Peyer's patch (tissue), 4 donors: ENCODE data around the gene BHLHE40. TPM values are rescaled to one million over a fixed set of nuclear protein-coding genes. Genes with fewer than 3 reads are reported as not detected.

Experiments
- DNase-seq, 3 donors: peaks; one replicate each; pipeline ENCODE4 v3.0.0-alpha.2; 2017 to 2019
- H3K27ac ChIP-seq, 4 donors: fragments of 200-600 bp; sonication (generic); one replicate each; pipeline ENCODE4 v1.5.1; 2016 to 2019
- H3K27me3 ChIP-seq, 2 donors: fragments of 200-600 bp; sonication (generic); one replicate each; pipeline ENCODE4 v1.5.1; 2019
- H3K36me3 ChIP-seq, 3 donors: fragments of 200-600 bp; sonication (generic); one replicate each; pipeline ENCODE4 v1.5.1; 2016 to 2019
- H3K4me1 ChIP-seq, 4 donors: fragments of 200-600 bp; sonication (generic); one replicate each; pipeline ENCODE4 v1.5.1; 2016 to 2019
- H3K4me3 ChIP-seq, 4 donors: fragments of 200-600 bp; sonication (generic); 1 replicate in 3 of 4; 2 replicates in 1 of 4; pipeline ENCODE4 v1.5.1; 2016 to 2019; ENCODE audit warnings: mild to moderate bottlenecking in 1 of 4
- H3K9me3 ChIP-seq, 4 donors: fragments of 200-600 bp; sonication (generic); one replicate each; pipeline ENCODE4 v1.5.1; 2016 to 2019; ENCODE audit warnings: mild to moderate bottlenecking in 1 of 4
- POLR2A ChIP-seq, 2 donors: fragments of 450-650 bp; IDR thresholded peaks; one replicate each; pipeline ENCODE4 v1.5.1; 2017; ENCODE audit warnings: antibody characterized with exemption in 2 of 2, mild to moderate bottlenecking in 2 of 2, moderate library complexity in 2 of 2
- total RNA-seq, 4 donors: library from RNA; depleted of rRNA; stranded (reverse); fragments of >200 nt; gene quantifications; one replicate each; pipeline ENCODE4 v1.1.0, GENCODE V29; 2016
- TF ChIP-seq, protein P1 (sequence below), 6 experiments: fragments of 450-650 bp in 4 of 6; fragments of 200-600 bp in 2 of 6; sonication (generic) in 1 of 6; IDR thresholded peaks; one replicate each; pipeline ENCODE4 v1.5.1; 2017 to 2019; ENCODE audit warnings: antibody characterized with exemption in 6 of 6, mild to moderate bottlenecking in 3 of 6, moderate library complexity in 1 of 6

BHLHE40 gene
- total RNA-seq, 4 donors from 2014 or later, result 20.3 to 78.4 (median 44.3) TPM

DNA sequence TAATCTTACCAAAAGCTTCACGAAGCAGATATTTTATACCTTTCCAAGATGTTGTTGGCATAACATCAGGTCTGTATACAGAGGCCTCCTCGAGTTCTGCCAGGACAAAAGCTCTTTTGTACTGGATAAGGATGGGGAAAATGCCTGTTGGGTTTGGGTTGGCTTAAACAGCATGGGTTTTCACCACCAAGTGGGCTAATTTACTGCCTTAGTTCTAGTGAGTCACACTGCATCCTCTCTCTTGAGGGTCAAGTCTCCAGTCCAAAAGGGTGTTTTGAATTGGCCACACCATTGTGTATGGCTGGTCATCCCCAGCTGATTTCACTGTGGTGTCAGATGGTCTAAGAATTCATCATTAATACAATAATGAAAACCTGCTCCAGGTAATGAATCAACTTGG is 26.1 kb upstream of the BHLHE40 start:
- DNase-seq, result no peak
- H3K9me3 ChIP-seq, result no peaks in the 10 kb centered on the region
- no peaks in the 10 kb centered on the region for H3K27me3 ChIP-seq
- H3K4me1 ChIP-seq, result no peaks in the 10 kb centered on the region
- TF ChIP-seq POLR2A (IDR thresholded peaks at IDR 0.05), result no peak
- TF ChIP-seq, protein P1, sequence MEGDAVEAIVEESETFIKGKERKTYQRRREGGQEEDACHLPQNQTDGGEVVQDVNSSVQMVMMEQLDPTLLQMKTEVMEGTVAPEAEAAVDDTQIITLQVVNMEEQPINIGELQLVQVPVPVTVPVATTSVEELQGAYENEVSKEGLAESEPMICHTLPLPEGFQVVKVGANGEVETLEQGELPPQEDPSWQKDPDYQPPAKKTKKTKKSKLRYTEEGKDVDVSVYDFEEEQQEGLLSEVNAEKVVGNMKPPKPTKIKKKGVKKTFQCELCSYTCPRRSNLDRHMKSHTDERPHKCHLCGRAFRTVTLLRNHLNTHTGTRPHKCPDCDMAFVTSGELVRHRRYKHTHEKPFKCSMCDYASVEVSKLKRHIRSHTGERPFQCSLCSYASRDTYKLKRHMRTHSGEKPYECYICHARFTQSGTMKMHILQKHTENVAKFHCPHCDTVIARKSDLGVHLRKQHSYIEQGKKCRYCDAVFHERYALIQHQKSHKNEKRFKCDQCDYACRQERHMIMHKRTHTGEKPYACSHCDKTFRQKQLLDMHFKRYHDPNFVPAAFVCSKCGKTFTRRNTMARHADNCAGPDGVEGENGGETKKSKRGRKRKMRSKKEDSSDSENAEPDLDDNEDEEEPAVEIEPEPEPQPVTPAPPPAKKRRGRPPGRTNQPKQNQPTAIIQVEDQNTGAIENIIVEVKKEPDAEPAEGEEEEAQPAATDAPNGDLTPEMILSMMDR (IDR thresholded peaks at IDR 0.05), result no peak
- no peaks in the 10 kb centered on the region for H3K36me3 ChIP-seq
- H3K27ac ChIP-seq, result no peak overlapping the region
- H3K4me3 ChIP-seq, result no peak overlapping the region

DNA sequence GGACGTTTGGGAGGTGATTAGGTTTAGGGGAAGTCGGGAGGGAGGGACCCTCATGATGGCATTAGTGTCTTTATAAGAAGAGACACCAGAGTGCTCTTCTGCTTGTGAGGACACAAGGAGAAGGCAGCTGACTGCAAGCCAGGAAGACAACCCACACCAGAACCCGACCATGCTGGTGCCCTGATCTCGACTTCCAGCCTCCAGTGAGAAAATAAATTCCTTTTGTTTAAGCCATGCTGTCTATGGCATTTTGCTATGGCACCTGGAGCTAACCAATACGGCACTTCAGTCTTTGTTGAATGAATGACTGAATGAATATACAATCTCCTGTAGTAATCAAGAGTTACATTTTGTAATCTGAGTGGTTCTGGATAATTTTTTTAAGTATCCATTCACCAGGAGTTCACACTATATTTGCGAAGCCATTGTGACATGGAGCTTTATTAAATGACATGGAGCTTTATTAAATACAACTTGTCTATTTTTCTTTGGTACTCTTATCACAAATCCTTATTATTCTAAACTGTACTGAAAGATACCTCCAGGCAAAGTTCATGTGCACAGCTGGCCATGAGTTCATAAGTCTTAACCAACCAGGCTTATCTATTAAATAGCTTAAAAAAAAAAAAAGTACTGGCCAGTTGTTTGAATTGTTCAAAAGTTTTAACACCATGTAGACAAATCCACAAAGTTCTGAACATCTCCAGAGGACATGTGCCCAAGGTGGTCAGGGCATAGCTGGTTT is 24.8 kb upstream of the BHLHE40 start:
- no peak for DNase-seq
- no peak overlapping the region for H3K27ac ChIP-seq
- no peaks in the 10 kb centered on the region for H3K36me3 ChIP-seq
- no peaks in the 10 kb centered on the region for H3K4me1 ChIP-seq
- H3K9me3 ChIP-seq, result no peaks in the 10 kb centered on the region
- no peaks in the 10 kb centered on the region for H3K27me3 ChIP-seq
- no peak overlapping the region for H3K4me3 ChIP-seq
- no peak for TF ChIP-seq POLR2A (IDR thresholded peaks at IDR 0.05)
- TF ChIP-seq, protein P1 (IDR thresholded peaks at IDR 0.05), result no peak

DNA sequence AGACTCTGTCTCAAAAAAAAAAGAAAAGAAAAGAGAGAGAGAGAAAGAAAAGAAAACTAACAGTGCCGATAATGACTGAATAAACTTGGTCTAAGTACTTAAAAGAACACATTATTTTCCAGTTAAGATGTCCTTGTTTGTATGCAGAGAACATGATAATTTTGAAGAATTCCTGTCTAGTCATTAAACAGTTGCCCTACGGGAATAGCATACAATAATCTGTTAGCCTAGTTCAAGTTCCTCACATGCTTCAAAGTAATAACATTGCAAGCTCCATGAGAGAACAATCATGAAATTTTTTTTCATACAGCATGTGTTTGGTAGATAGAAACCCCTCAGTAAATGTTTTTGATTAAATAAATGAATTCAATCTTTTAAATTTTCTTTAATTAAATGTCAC is 23.1 kb upstream of the BHLHE40 start:
- no peaks in the 10 kb centered on the region for H3K4me1 ChIP-seq
- H3K9me3 ChIP-seq, result no peaks in the 10 kb centered on the region
- TF ChIP-seq, protein P1 (IDR thresholded peaks at IDR 0.05), result no peak
- no peak for TF ChIP-seq POLR2A (IDR thresholded peaks at IDR 0.05)
- no peak overlapping the region for H3K27ac ChIP-seq
- no peaks in the 10 kb centered on the region for H3K36me3 ChIP-seq
- no peaks in the 10 kb centered on the region for H3K27me3 ChIP-seq
- H3K4me3 ChIP-seq, result no peak overlapping the region
- no peak for DNase-seq

DNA sequence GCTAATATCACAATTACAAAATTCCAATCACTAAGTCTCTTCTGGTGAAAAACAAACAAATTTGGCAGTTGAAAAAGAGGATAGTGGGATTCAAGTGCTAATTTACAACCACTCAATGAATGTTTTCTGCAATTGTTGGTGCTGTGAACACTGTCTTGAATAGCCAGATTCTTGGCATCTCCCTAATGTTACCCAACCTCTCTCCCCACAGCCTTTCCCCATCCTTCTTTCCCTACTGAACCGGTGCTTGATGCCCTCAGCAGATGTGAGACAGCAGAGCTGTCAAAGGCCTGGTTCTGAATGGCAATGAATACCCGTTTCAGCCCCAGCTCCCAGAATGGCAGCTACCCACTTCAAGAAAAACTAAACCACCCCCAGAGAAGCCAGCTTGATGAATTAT is 22.5 kb upstream of the BHLHE40 start:
- TF ChIP-seq POLR2A (IDR thresholded peaks at IDR 0.05), result no peak
- TF ChIP-seq, protein P1 (IDR thresholded peaks at IDR 0.05), result no peak
- Histone ChIP-seq H3K27ac (no peak overlapping the region), H3K4me3 (no peak overlapping the region), H3K4me1 (no peaks in the 10 kb centered on the region), H3K36me3 (no peaks in the 10 kb centered on the region), H3K27me3 (no peaks in the 10 kb centered on the region), H3K9me3 (no peaks in the 10 kb centered on the region)
- DNase-seq, result no peak

DNA sequence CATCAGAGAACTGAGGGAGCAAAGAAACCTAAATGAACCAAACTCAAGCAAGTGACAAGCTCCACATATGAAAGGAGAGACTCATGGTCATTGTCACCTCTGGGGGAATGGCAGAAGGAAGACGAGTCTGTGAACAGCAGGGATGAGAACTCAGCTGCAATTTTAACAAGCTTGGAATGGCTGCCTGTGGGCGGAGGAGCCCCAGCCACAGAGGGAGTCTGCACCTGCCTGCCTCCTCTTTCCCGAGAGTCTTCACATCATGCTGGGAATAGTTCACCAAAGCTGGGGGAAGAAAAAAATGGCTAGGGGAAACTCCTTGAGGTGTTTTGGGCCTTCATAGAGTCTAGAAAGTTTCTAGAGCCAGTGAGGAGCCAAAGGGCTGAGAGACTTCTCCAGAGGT is 21.3 kb upstream of the BHLHE40 start:
- Histone ChIP-seq H3K4me3 (no peak overlapping the region), H3K9me3 (no peaks in the 10 kb centered on the region), H3K27ac (no peak overlapping the region), H3K36me3 (no peaks in the 10 kb centered on the region), H3K4me1 (no peaks in the 10 kb centered on the region), H3K27me3 (no peaks in the 10 kb centered on the region)
- DNase-seq, result no peak
- TF ChIP-seq POLR2A (IDR thresholded peaks at IDR 0.05), result no peak
- TF ChIP-seq, protein P1 (IDR thresholded peaks at IDR 0.05), result no peak
